BE2C (cell line): ENCODE data around the gene SEC14L5.
A peak's percentile ranks its signal among the peaks of the same experiment; 100 is the strongest.

ENCODE experiments used
- DNase-seq: peaks from one replicate; pipeline ENCODE4 v3.0.0-alpha.2; 2020
- H3K27me3 ChIP-seq: fragments of 250-450 bp; sonication (Bioruptor Pico); 2 replicates; pipeline ENCODE4 v1.5.1; 2020; ENCODE audit warnings: mild to moderate bottlenecking
- H3K36me3 ChIP-seq: fragments of 250-450 bp; sonication (Bioruptor Pico); 2 replicates; pipeline ENCODE4 v1.5.1; 2020; ENCODE audit warnings: mild to moderate bottlenecking
- H3K4me1 ChIP-seq: fragments of 250-450 bp; sonication (Bioruptor Pico); 2 replicates; pipeline ENCODE4 v1.5.1; 2020
- H3K4me3 ChIP-seq: 2 replicates; pipeline ENCODE4 v1.5.1; 2011; ENCODE audit warnings: low read depth, low read length
- H3K9me3 ChIP-seq: fragments of 250-450 bp; sonication (Bioruptor Pico); 2 replicates; pipeline ENCODE4 v1.5.1; 2020
- TF ChIP-seq, protein P1 (sequence below): IDR thresholded peaks from 2 replicates; pipeline ENCODE4 v1.5.1; 2012; ENCODE audit warnings: mild to moderate bottlenecking, low read depth, low read length

Gene SEC14L5

GRCh38 chr16:5062051-5062450, 103.9 kb downstream of the SEC14L5 start:
- TF ChIP-seq, protein P1, sequence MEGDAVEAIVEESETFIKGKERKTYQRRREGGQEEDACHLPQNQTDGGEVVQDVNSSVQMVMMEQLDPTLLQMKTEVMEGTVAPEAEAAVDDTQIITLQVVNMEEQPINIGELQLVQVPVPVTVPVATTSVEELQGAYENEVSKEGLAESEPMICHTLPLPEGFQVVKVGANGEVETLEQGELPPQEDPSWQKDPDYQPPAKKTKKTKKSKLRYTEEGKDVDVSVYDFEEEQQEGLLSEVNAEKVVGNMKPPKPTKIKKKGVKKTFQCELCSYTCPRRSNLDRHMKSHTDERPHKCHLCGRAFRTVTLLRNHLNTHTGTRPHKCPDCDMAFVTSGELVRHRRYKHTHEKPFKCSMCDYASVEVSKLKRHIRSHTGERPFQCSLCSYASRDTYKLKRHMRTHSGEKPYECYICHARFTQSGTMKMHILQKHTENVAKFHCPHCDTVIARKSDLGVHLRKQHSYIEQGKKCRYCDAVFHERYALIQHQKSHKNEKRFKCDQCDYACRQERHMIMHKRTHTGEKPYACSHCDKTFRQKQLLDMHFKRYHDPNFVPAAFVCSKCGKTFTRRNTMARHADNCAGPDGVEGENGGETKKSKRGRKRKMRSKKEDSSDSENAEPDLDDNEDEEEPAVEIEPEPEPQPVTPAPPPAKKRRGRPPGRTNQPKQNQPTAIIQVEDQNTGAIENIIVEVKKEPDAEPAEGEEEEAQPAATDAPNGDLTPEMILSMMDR = no peak
- no peaks in the 10 kb centered on the region for H3K4me1 ChIP-seq
- no peaks in the 10 kb centered on the region for H3K36me3 ChIP-seq
- no peaks in the 10 kb centered on the region; the same call in 1 of the 2 replicates for H3K9me3 ChIP-seq
- peaks cover 54% of the 10 kb centered on the region for H3K27me3 ChIP-seq
- H3K4me3 ChIP-seq = no peak overlapping the region
- DNase-seq = no peak

- Histone ChIP-seq H3K4me1 (no peaks in the 10 kb centered on the region), H3K36me3 (no peaks in the 10 kb centered on the region), H3K9me3 (no peaks in the 10 kb centered on the region; the same call in 1 of the 2 replicates), H3K27me3 (peaks cover 59% of the 10 kb centered on the region), H3K4me3 (no peak overlapping the region)
- no peak for DNase-seq
- TF ChIP-seq, protein P1 = peak; percentile 26; the same call in 1 of the 2 replicates
These were observed 104.9 kb downstream of the SEC14L5 start for GRCh38 chr16:5062790-5063765.

GRCh38 chr16:5064915-5065314, 106.8 kb downstream of the SEC14L5 start:
- Histone ChIP-seq H3K27me3 (peaks cover 59% of the 10 kb centered on the region), H3K36me3 (no peaks in the 10 kb centered on the region), H3K4me1 (no peaks in the 10 kb centered on the region), H3K4me3 (no peak overlapping the region), H3K9me3 (no peaks in the 10 kb centered on the region; the same call in 1 of the 2 replicates)
- no peak for DNase-seq
- TF ChIP-seq, protein P1 = no peak

GRCh38 chr16:5065326-5065725, 107.2 kb downstream of the SEC14L5 start:
- no peaks in the 10 kb centered on the region for H3K36me3 ChIP-seq
- H3K27me3 ChIP-seq = peaks cover 59% of the 10 kb centered on the region
- TF ChIP-seq, protein P1 = no peak
- no peak overlapping the region for H3K4me3 ChIP-seq
- H3K9me3 ChIP-seq = no peaks in the 10 kb centered on the region; the same call in 1 of the 2 replicates
- no peaks in the 10 kb centered on the region for H3K4me1 ChIP-seq
- no peak for DNase-seq

DNA sequence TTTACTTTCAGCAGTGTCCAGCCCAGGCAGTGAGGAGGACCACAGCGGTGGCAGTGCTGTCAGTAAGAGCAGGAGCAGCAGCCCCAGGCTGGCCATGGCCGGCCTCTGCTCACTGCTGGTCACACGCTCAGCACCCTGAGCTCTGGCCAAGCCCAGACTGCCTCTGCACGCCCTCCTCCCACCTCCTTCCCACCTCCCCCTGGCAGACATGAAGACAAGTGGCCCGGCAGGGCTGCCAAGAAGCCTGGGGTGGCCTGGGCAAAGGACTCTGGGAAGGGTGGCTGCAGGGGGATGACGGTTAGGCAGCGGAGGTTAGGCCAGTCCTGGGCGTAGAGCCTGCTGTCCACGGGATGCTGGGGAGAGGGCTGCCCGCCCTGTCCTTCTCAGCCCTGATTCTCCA, 107.7 kb downstream of the SEC14L5 start, which contains the start of gene C16orf89:
Gene C16orf89 (minus strand): TSS at position 144 of the 400 bp plus-strand sequence. CDS start 48 bp downstream, at position 96.
- Histone ChIP-seq H3K4me1 (no peaks in the 10 kb centered on the region), H3K4me3 (no peak within 1 kb of the TSS), H3K27me3 (peaks cover 59% of the 10 kb centered on the region), H3K9me3 (no peaks in the 10 kb centered on the region; the same call in 1 of the 2 replicates), H3K36me3 (no peaks in the 10 kb centered on the region)
- DNase-seq = no peak
- TF ChIP-seq, protein P1 = no peak

DNA sequence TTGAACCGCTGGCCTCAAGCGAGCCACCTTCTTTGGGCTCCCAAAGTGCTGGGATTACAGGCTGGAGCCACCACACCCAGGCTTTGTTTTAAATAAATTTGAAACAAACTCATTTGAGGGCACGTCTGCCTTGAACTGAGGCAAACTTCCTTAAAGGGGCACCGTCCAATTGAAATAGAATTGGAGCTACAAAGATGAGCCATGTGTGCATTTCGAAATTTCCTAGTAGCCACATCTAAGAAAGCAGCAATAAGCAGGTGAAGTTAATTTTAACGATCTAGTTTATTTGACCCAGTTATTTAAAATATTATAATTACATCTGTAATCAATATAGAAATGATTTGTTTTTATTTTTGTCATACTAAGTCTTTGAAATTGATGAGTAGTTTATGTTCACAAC, 108.4 kb downstream of the SEC14L5 start:
- peaks cover 58% of the 10 kb centered on the region for H3K27me3 ChIP-seq
- no peaks in the 10 kb centered on the region; the same call in 1 of the 2 replicates for H3K9me3 ChIP-seq
- TF ChIP-seq, protein P1 = no peak
- DNase-seq = no peak
- H3K36me3 ChIP-seq = no peaks in the 10 kb centered on the region
- no peaks in the 10 kb centered on the region for H3K4me1 ChIP-seq
- no peak overlapping the region for H3K4me3 ChIP-seq
